ENCODE results near the gene STAMBPL1. TPM values are rescaled to one million over a fixed set of nuclear protein-coding genes. Genes with fewer than 3 reads are reported as not detected.
A peak's percentile ranks its signal among the peaks of the same experiment; 100 is the strongest.

The STAMBPL1 gene
- total and polyA plus RNA-seq, 10 donors, result 6.2 to 49.4 (median 25.6) TPM

DNA sequence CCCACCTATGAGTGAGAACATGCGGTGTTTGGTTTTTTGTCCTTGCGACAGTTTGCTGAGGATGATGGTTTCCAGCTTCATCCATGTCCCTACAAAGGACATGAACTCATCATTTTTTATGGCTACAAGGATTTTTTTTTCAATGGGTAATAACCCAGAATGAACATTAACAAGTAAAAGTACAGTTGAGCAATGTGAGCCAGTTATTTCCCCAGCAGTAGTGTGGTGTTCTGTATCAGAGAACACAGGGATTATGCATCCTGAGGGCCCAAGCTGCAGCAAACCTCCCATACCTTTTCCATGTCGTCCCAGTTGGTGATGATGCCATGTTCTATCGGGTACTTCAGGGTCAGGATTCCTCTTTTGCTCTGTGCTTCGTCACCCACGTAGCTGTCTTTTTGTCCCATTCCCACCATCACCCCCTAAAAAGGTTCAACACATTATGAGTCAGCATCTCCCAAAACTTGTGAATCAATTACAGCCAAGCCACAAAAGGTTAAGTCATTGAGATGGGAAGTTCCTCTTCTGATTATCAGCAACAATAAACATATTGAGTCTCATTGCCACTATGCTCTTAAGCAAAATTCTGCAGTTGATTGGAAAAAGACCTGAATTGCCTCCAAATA is 67.0 kb downstream of the STAMBPL1 start:
- Histone ChIP-seq H3K27me3 (replicated peaks in 1 of 7) (no peaks in the 10 kb centered on the region), H3K27ac (no peak overlapping the region), H3K36me3 (peaks cover 0 to 32% (median 2%) of the 10 kb centered on the region in 6 donors), H3K4me1 (peaks cover 0 to 35% (median 16%) of the 10 kb centered on the region in 6 donors), H3K9me3 (no peaks in the 10 kb centered on the region), H3K4me3 (no peak overlapping the region)
- WGBS, 5 donors, result 78 to 92% (median 88%) methylated on average over 5 to 6 of the region's 6 CpGs
- intact Hi-C loops (cut with DNase I; ENCODE audit: low total_unique reads), result no loop called here
- DNase-seq, result no peak
- TF ChIP-seq POLR2A (IDR thresholded peaks at IDR 0.05), result no peak
- TF ChIP-seq POLR2AphosphoS5 (IDR thresholded peaks at IDR 0.05), result no peak
- TF ChIP-seq, protein P1, sequence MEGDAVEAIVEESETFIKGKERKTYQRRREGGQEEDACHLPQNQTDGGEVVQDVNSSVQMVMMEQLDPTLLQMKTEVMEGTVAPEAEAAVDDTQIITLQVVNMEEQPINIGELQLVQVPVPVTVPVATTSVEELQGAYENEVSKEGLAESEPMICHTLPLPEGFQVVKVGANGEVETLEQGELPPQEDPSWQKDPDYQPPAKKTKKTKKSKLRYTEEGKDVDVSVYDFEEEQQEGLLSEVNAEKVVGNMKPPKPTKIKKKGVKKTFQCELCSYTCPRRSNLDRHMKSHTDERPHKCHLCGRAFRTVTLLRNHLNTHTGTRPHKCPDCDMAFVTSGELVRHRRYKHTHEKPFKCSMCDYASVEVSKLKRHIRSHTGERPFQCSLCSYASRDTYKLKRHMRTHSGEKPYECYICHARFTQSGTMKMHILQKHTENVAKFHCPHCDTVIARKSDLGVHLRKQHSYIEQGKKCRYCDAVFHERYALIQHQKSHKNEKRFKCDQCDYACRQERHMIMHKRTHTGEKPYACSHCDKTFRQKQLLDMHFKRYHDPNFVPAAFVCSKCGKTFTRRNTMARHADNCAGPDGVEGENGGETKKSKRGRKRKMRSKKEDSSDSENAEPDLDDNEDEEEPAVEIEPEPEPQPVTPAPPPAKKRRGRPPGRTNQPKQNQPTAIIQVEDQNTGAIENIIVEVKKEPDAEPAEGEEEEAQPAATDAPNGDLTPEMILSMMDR (IDR thresholded peaks at IDR 0.05 in 8 of 11, conservative IDR thresholded peaks at IDR 0.05 in 3 of 11), result no peak

DNA sequence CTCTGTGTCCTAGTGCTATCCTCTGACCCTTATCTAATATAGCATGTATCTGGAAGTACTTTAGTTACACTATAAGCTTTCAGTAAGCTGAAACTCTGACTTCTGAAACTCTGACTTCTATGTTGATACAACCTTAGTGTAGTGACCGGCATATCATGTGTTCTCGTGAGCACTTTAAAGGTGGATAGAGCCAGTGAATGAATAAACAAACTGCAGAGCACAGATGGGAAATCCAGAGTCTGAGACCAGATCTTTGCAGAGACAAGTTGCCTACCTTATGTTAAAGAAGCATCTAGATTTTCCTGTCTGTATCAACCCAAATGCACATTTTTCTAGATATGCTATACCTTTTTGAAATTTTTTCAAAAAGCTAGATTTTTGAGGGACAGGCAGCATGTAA is 69.0 kb downstream of the STAMBPL1 start:
- peak overlapping the region in 4 of 8 donors; percentile 13 to 36 (median 27) for H3K4me3 ChIP-seq
- no peak for TF ChIP-seq POLR2AphosphoS5 (IDR thresholded peaks at IDR 0.05)
- TF ChIP-seq, protein P1 (IDR thresholded peaks at IDR 0.05 in 8 of 11, conservative IDR thresholded peaks at IDR 0.05 in 3 of 11), result no peak
- TF ChIP-seq POLR2A (IDR thresholded peaks at IDR 0.05), result no peak
- WGBS, 5 donors, result 78 to 96% (median 91%) methylated on average over 2 of the region's 2 CpGs

DNA sequence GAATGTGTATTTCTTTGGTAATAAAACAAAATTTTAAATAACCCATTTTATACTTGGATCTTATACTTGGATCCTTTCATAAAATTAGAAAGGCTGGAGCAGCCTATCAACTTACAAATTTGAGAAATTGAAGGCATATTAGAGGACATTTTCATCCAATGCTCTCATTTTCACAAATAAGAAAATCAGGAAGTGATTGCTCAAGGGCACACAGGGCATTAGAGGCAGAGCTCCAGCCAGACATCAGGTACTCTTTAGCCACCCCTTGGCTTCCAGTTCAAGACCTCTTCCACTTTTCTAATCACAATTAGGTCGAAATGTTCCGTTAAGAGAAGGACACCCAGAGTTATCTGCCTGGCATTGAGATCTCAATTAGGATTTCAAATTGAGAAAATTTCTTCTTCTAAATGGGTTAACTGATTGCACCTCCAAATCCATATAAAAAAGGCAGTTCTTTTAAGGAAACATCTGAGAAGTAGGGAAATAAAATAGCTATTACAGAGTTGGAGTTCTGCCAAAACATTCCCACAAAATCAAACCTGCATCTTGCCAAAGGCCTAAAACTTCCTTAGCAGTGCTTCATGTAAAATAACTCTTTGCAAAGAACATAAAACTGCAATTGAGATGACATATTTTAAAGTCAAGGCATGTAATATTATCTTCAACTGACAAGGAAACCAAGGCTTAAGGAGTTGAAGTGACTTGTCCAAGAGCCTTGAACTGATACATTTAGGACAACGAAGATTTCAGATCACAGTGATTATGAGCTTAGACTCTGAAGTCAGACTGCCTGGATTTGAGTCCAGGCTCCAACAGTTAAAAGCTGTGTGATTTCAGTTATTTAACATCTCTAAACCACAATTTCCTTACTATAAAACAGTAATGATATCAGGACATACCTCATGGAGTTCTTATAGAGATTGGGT is 70.1 kb downstream of the STAMBPL1 start:
- H3K4me3 ChIP-seq, result peak overlapping the region in 6 of 8 donors; percentile 2 to 48 (median 26)
- intact Hi-C loops (cut with DNase I; ENCODE audit: low total_unique reads), result no loop called here

More for the DNA sequence above, 69.0 kb downstream of the STAMBPL1 start:
- peak overlapping the region in 3 of 8 donors; percentile 28 to 77 (median 58) for H3K27ac ChIP-seq
- intact Hi-C loops (cut with DNase I; ENCODE audit: low total_unique reads), result no loop called here
- peaks cover 0 to 24% (median 13%) of the 10 kb centered on the region in 6 donors for H3K4me1 ChIP-seq
- no peak for DNase-seq
- H3K27me3 ChIP-seq (replicated peaks in 1 of 7), result no peaks in the 10 kb centered on the region
- peaks cover 0 to 12% (median 0%) of the 10 kb centered on the region in 6 donors for H3K36me3 ChIP-seq
- H3K9me3 ChIP-seq, result no peaks in the 10 kb centered on the region

More for the DNA sequence above, 70.1 kb downstream of the STAMBPL1 start:
- WGBS, 5 donors, result 55 to 80% (median 60%) methylated on average over 3 of the region's 3 CpGs
- peaks cover 0 to 11% (median 0%) of the 10 kb centered on the region in 6 donors for H3K36me3 ChIP-seq
- no peak for DNase-seq
- TF ChIP-seq, protein P1 (IDR thresholded peaks at IDR 0.05 in 8 of 11, conservative IDR thresholded peaks at IDR 0.05 in 3 of 11), result no peak
- TF ChIP-seq POLR2A (IDR thresholded peaks at IDR 0.05) (no peak), POLR2AphosphoS5 (IDR thresholded peaks at IDR 0.05) (no peak)
- no peaks in the 10 kb centered on the region for H3K27me3 ChIP-seq (replicated peaks in 1 of 7)
- peak overlapping the region in 6 of 8 donors; percentile 58 to 77 (median 69) for H3K27ac ChIP-seq
- H3K9me3 ChIP-seq, result no peaks in the 10 kb centered on the region
- H3K4me1 ChIP-seq, result peaks cover 0 to 13% (median 2%) of the 10 kb centered on the region in 6 donors
